HepG2 (cell line): Measurements from ENCODE around the gene NUP107. TPM values are rescaled to one million over a fixed set of nuclear protein-coding genes. Genes with fewer than 3 reads are reported as not detected.

Source experiments
- CHCHD3 ChIP-seq: sonication (generic); formaldehyde crosslinking; IDR thresholded peaks from 2 replicates; pipeline ENCODE4 v1.8.0; 2022; ENCODE audit warnings: mild to moderate bottlenecking, missing genetic modification reagents, moderate library complexity
- EP300 ChIP-seq, 3 experiments: sonication (generic) in 1 of 3; formaldehyde crosslinking in 1 of 3; IDR thresholded peaks; 2 replicates each; pipeline versions ENCODE4 v1.5.1 to v1.6.1; 2011 to 2020; ENCODE audit warnings: low read depth in 2 of 3, low read length in 2 of 3, borderline replicate concordance in 1 of 3, improper control_type of control experiment in 1 of 3, mild to moderate bottlenecking in 1 of 3, missing genetic modification reagents in 1 of 3, moderate library complexity in 1 of 3
- ESRRA ChIP-seq: sonication (generic); formaldehyde crosslinking; IDR thresholded peaks from 2 replicates; pipeline ENCODE4 v1.5.1; 2020; ENCODE audit warnings: mild to moderate bottlenecking, low read depth, missing genetic modification reagents
- FOXK1 ChIP-seq: sonication (generic); formaldehyde crosslinking; IDR thresholded peaks from 2 replicates; pipeline ENCODE4 v1.4.0; 2020; ENCODE audit warnings: low read depth, missing genetic modification reagents, borderline replicate concordance
- HMG20B ChIP-seq: conservative IDR thresholded peaks from 2 replicates; pipeline ENCODE4 v1.6.1; 2016; ENCODE audit warnings: missing genetic modification reagents, missing compliant biosample characterization
- HNRNPH1 ChIP-seq: fragments of 200-400 bp; formaldehyde crosslinking; optimal IDR thresholded peaks from 2 replicates; pipeline ENCODE3; 2017; ENCODE audit warnings: mild to moderate bottlenecking, low read depth, low read length
- HNRNPK ChIP-seq: fragments of 200-400 bp; formaldehyde crosslinking; IDR thresholded peaks from 2 replicates; pipeline ENCODE4 v1.6.1; 2018; ENCODE audit warnings: low read length, low read depth, moderate library complexity, mild to moderate bottlenecking; ENCODE audit not compliant: poor library complexity, severe bottlenecking
- HOXA9 ChIP-seq: sonication (generic); formaldehyde crosslinking; IDR thresholded peaks from 2 replicates; pipeline ENCODE4 v1.8.1; 2022; ENCODE audit warnings: missing genetic modification reagents, mild to moderate bottlenecking, moderate library complexity, borderline replicate concordance
- NR2F6 ChIP-seq, 2 experiments: IDR thresholded peaks; 2 replicates each; pipeline ENCODE4 v1.6.1; 2016; ENCODE audit warnings: antibody characterized with exemption in 1 of 2, mild to moderate bottlenecking in 1 of 2
- RCOR2 ChIP-seq: IDR thresholded peaks from 2 replicates; pipeline ENCODE4 v1.6.1; 2016; ENCODE audit warnings: missing biosample characterization, missing genetic modification reagents
- SALL1 ChIP-seq: sonication (generic); formaldehyde crosslinking; IDR thresholded peaks from 2 replicates; pipeline ENCODE4 v1.8.0; 2022; ENCODE audit warnings: mild to moderate bottlenecking, missing genetic modification reagents
- SMAD9 ChIP-seq: sonication (generic); formaldehyde crosslinking; IDR thresholded peaks from 2 replicates; pipeline ENCODE4 v1.5.1; 2020; ENCODE audit warnings: mild to moderate bottlenecking, missing genetic modification reagents
- SP5 ChIP-seq: IDR thresholded peaks from 2 replicates; pipeline ENCODE4 v1.6.1; 2016; ENCODE audit warnings: low read depth, borderline replicate concordance
- SRF ChIP-seq: IDR thresholded peaks from 2 replicates; pipeline ENCODE4 v1.6.1; 2011; ENCODE audit warnings: mild to moderate bottlenecking, low read depth, low read length, moderate library complexity
- TEAD2 ChIP-seq: sonication (generic); formaldehyde crosslinking; IDR thresholded peaks from 2 replicates; pipeline ENCODE4 v1.9.0; 2021; ENCODE audit warnings: missing genetic modification reagents
- ZGPAT ChIP-seq: IDR thresholded peaks from 2 replicates; pipeline ENCODE4 v1.6.1; 2016; ENCODE audit warnings: mild to moderate bottlenecking
- ZNF224 ChIP-seq: sonication (generic); formaldehyde crosslinking; IDR thresholded peaks from 2 replicates; pipeline ENCODE4 v1.5.0; 2020; ENCODE audit warnings: mild to moderate bottlenecking, missing genetic modification reagents
- ZNF616 ChIP-seq: sonication (generic); formaldehyde crosslinking; IDR thresholded peaks from 2 replicates; pipeline ENCODE4 v1.5.0; 2020; ENCODE audit warnings: low read depth, mild to moderate bottlenecking, missing genetic modification reagents
- ZNF678 ChIP-seq: sonication (generic); formaldehyde crosslinking; IDR thresholded peaks from 2 replicates; pipeline ENCODE4 v1.4.0; 2020; ENCODE audit warnings: mild to moderate bottlenecking, missing genetic modification reagents
- ZNF747 ChIP-seq: sonication (generic); formaldehyde crosslinking; IDR thresholded peaks from 2 replicates; pipeline ENCODE4 v1.8.1; 2023; ENCODE audit warnings: missing genetic modification reagents, mild to moderate bottlenecking, borderline replicate concordance
- ZNF761 ChIP-seq: sonication (generic); formaldehyde crosslinking; conservative IDR thresholded peaks from 2 replicates; pipeline ENCODE4 v1.4.0; 2020; ENCODE audit warnings: mild to moderate bottlenecking, missing genetic modification reagents
- ZSCAN30 ChIP-seq: sonication (generic); formaldehyde crosslinking; IDR thresholded peaks from 2 replicates; pipeline ENCODE4 v1.5.0; 2020; ENCODE audit warnings: mild to moderate bottlenecking, missing genetic modification reagents
- polyA plus RNA-seq, 8 experiments: library from polyadenylated mRNA; depleted of rRNA in 3 of 8; stranded (reverse) in 7 of 8; unstranded in 1 of 8; fragments of >200 nt; fragmentation: Illumina TruSeq in 4 of 8; extraction: Trizol in 4 of 8; gene quantifications; 2 replicates each; pipeline versions ENCODE4 v1.2.1 to v1.2.3, GENCODE V29; 2011 to 2016; ENCODE audit warnings: low read depth in 4 of 8, missing spikeins in 1 of 8, mixed read lengths in 1 of 8; ENCODE audit not compliant: insufficient read depth in 1 of 8
- total RNA-seq, 5 experiments: library from RNA; depleted of rRNA; stranded (reverse); fragments of >200 nt; fragmentation: Illumina TruSeq; extraction: Trizol; gene quantifications; 2 replicates each; pipeline ENCODE4 v1.2.3, GENCODE V29; 2016; ENCODE audit warnings: low read depth in 1 of 5
- TF ChIP-seq, protein P1 (sequence below): sonication (generic); formaldehyde crosslinking; IDR thresholded peaks from 2 replicates; pipeline ENCODE4 v1.4.0; 2020; ENCODE audit warnings: missing genetic modification reagents
- TF ChIP-seq, protein P2 (sequence below): sonication (generic); formaldehyde crosslinking; IDR thresholded peaks from 2 replicates; pipeline ENCODE4 v1.8.0; 2022; ENCODE audit warnings: missing genetic modification reagents, mild to moderate bottlenecking, moderate library complexity, borderline replicate concordance

The NUP107 gene
- total and polyA plus RNA-seq, 2 of the 13 experiments (the other 11 are each of a cell fraction or from before 2014, with no cell fraction given) = 54.7 to 100 TPM

DNA sequence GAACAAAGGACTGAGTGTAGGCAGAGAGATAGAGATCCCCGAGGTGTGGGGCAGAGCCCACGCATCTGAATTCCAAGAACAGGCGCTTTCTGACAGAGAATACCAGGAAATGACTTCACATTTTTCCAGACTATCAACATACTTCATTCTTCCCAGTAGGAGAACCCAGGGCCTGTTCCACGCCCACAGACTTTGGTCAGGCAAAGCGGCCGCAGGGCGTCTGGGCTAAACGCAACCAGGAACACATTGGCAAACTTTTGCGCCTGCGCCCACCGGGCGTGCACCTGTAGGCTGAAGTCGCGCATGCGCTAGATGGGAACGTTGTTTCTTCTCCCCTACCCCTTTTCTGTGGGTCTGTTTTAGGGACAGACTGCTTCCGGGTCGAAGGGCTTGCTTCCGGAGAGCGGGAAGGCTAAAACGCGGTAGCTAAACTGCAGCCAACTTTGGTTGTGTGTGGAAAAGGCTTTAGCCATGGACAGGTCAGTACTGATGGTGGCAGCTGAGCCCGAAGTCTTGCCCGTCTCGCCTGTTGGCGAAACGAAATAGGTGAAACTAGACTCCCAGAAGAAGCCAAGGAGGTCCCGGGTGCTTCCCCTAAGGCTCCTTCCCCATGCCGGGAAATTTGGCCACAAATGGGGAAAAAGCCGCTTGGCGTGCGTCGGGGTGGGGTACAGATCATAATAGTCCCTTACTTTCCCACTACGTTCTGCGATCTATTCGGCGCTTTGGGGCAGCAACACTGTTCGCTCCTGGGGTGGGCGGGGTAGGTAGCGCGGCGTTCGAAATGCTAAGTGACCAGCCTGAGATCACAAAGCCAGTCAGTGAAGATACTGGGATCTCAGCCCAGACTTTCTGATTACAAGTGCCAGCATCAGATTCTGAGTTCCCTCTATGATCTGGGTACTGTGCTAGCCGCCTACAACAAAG, at the start of gene NUP107 (continued):
- TF ChIP-seq, protein P1, sequence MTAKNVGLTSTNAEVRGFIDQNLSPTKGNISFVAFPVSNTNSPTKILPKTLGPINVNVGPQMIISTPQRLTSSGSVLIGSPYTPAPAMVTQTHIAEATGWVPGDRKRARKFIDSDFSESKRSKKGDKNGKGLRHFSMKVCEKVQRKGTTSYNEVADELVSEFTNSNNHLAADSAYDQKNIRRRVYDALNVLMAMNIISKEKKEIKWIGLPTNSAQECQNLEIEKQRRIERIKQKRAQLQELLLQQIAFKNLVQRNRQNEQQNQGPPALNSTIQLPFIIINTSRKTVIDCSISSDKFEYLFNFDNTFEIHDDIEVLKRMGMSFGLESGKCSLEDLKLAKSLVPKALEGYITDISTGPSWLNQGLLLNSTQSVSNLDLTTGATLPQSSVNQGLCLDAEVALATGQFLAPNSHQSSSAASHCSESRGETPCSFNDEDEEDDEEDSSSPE (CRISPR knock-in tag) = peak; percentile 99
- TF ChIP-seq FOXK1 (CRISPR knock-in tag) (peak; percentile 99), SMAD9 (CRISPR knock-in tag) (peak; percentile 53; the same call in 1 of the 2 replicates), ZNF616 (CRISPR knock-in tag) (no peak), ZNF678 (no peak), SP5 (CRISPR knock-in tag) (peak; percentile 22; the same call in 1 of the 2 replicates), EP300 (IDR thresholded peaks at IDR 0.05; ENCODE audit: low read depth in 2 of 2, low read length in 2 of 2) (peak in 1 of 2 experiments; percentile 43; a peak in 2 of 4 replicates), EP300 (CRISPR knock-in tag; IDR thresholded peaks at IDR 0.05; ENCODE audit: borderline replicate concordance) (peak; percentile 61; the same call in 1 of the 2 replicates), ZNF747 (CRISPR knock-in tag) (no peak; the same call in 1 of the 2 replicates), ZGPAT (CRISPR knock-in tag) (peak; percentile 86), RCOR2 (CRISPR knock-in tag) (peak; percentile 31; the same call in 1 of the 2 replicates), ESRRA (CRISPR knock-in tag) (no peak), ZSCAN30 (CRISPR knock-in tag) (peak; percentile 75; the same call in 1 of the 2 replicates), SRF (peak; percentile 77; the same call in 1 of the 2 replicates), NR2F6 (IDR thresholded peaks at IDR 0.05) (no peak), NR2F6 (CRISPR knock-in tag; IDR thresholded peaks at IDR 0.05) (peak; percentile 53; the same call in 1 of the 2 replicates), HNRNPH1 (no peak), SALL1 (peak; percentile 90), ZNF761 (CRISPR knock-in tag) (peak; percentile 41; the same call in 1 of the 2 replicates), HMG20B (peak; percentile 73; the same call in 1 of the 2 replicates), ZNF224 (CRISPR knock-in tag) (no peak; the same call in 1 of the 2 replicates), TEAD2 (CRISPR knock-in tag) (no peak), HOXA9 (CRISPR knock-in tag) (0 out of 2 replicates have a peak, but pooled peaks have one; percentile 25), HNRNPK (no peak), CHCHD3 (CRISPR knock-in tag) (no peak)
- TF ChIP-seq, protein P2, sequence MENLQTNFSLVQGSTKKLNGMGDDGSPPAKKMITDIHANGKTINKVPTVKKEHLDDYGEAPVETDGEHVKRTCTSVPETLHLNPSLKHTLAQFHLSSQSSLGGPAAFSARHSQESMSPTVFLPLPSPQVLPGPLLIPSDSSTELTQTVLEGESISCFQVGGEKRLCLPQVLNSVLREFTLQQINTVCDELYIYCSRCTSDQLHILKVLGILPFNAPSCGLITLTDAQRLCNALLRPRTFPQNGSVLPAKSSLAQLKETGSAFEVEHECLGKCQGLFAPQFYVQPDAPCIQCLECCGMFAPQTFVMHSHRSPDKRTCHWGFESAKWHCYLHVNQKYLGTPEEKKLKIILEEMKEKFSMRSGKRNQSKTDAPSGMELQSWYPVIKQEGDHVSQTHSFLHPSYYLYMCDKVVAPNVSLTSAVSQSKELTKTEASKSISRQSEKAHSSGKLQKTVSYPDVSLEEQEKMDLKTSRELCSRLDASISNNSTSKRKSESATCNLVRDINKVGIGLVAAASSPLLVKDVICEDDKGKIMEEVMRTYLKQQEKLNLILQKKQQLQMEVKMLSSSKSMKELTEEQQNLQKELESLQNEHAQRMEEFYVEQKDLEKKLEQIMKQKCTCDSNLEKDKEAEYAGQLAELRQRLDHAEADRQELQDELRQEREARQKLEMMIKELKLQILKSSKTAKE = no peak
